Mesenchymal stem cell (in vitro differentiated cells and primary cell): ENCODE measurements around the gene COL6A5.

Experiments used
- DNase-seq: peaks from one replicate; pipeline ENCODE4 v3.0.0-alpha.2; 2013
- H2AFZ ChIP-seq: one replicate; pipeline ENCODE4 v1.6.1; 2013; ENCODE audit warnings: low read depth, mild to moderate bottlenecking, control low read depth, inconsistent platforms, low read length, moderate library complexity
- H2AK5ac ChIP-seq: 2 replicates; pipeline ENCODE4 v1.6.1; 2013; ENCODE audit warnings: low read length, moderate library complexity, mild to moderate bottlenecking, inconsistent platforms; ENCODE audit not compliant: severe bottlenecking
- H2BK120ac ChIP-seq: one replicate; pipeline ENCODE4 v1.6.1; 2013; ENCODE audit warnings: low read depth, mild to moderate bottlenecking, inconsistent platforms, low read length, moderate library complexity
- H2BK12ac ChIP-seq, 2 experiments: one replicate each; pipeline ENCODE4 v1.6.1; 2013; ENCODE audit warnings: inconsistent platforms in 2 of 2, low read length in 2 of 2, mild to moderate bottlenecking in 2 of 2, moderate library complexity in 2 of 2, control low read depth in 1 of 2
- H2BK15ac ChIP-seq: one replicate; pipeline ENCODE4 v1.6.1; 2013; ENCODE audit warnings: mild to moderate bottlenecking, low read depth, inconsistent platforms; ENCODE audit not compliant: poor library complexity, severe bottlenecking
- H2BK5ac ChIP-seq: 2 replicates; pipeline ENCODE4 v1.6.1; 2013; ENCODE audit warnings: low read depth, mild to moderate bottlenecking, low read length, control low read depth, inconsistent platforms; ENCODE audit not compliant: poor library complexity, severe bottlenecking
- H3K14ac ChIP-seq, 2 experiments: one replicate each; pipeline ENCODE4 v1.6.1; 2013; ENCODE audit warnings: inconsistent platforms in 2 of 2, low read length in 2 of 2, control low read depth in 1 of 2, mild to moderate bottlenecking in 1 of 2, moderate library complexity in 1 of 2
- H3K18ac ChIP-seq, 2 experiments: one replicate each; pipeline ENCODE4 v1.6.1; 2013; ENCODE audit warnings: inconsistent platforms in 2 of 2, low read length in 2 of 2, control low read depth in 1 of 2, low read depth in 1 of 2, mild to moderate bottlenecking in 1 of 2
- H3K23ac ChIP-seq, 2 experiments: one replicate each; pipeline ENCODE4 v1.6.1; 2013; ENCODE audit warnings: inconsistent platforms in 2 of 2, low read length in 2 of 2, mild to moderate bottlenecking in 2 of 2, moderate library complexity in 2 of 2, control low read depth in 1 of 2
- H3K27ac ChIP-seq: 2 replicates; pipeline ENCODE4 v1.5.1; 2013; ENCODE audit warnings: mild to moderate bottlenecking, moderate library complexity, low read length, control low read depth, inconsistent platforms; ENCODE audit not compliant: poor library complexity, severe bottlenecking
- H3K27me3 ChIP-seq, 2 experiments: 2 replicates each; pipeline versions ENCODE4 v1.6.1 to v1.7.0; 2013; ENCODE audit warnings: low read length in 2 of 2, mild to moderate bottlenecking in 2 of 2, moderate library complexity in 2 of 2, control low read depth in 1 of 2, inconsistent platforms in 1 of 2; ENCODE audit not compliant: control insufficient read depth in 1 of 2, insufficient read depth in 1 of 2
- H3K36me3 ChIP-seq, 2 experiments: 2 replicates each; pipeline versions ENCODE4 v1.6.1 to v1.7.0; 2013; ENCODE audit warnings: low read length in 2 of 2, control low read depth in 1 of 2, inconsistent platforms in 1 of 2, low read depth in 1 of 2, mild to moderate bottlenecking in 1 of 2; ENCODE audit not compliant: insufficient read depth in 2 of 2, control insufficient read depth in 1 of 2
- H3K4ac ChIP-seq, 2 experiments: one replicate each; pipeline ENCODE4 v1.6.1; 2013; ENCODE audit warnings: inconsistent platforms in 2 of 2, low read length in 2 of 2, mild to moderate bottlenecking in 2 of 2, moderate library complexity in 2 of 2, control low read depth in 1 of 2, low read depth in 1 of 2
- H3K4me1 ChIP-seq: 2 replicates; pipeline ENCODE4 v1.6.1; 2013; ENCODE audit warnings: low read depth, low read length, control low read depth; ENCODE audit not compliant: control insufficient read depth, insufficient read depth
- H3K4me2 ChIP-seq: 2 replicates; pipeline ENCODE4 v1.6.1; 2013; ENCODE audit warnings: low read length, mild to moderate bottlenecking, inconsistent platforms; ENCODE audit not compliant: poor library complexity, severe bottlenecking
- H3K4me3 ChIP-seq, 2 experiments: 2 replicates each; pipeline versions ENCODE4 v1.5.1 to v1.7.0; 2013; ENCODE audit warnings: low read length in 2 of 2, mild to moderate bottlenecking in 2 of 2, control low read depth in 1 of 2, low read depth in 1 of 2; ENCODE audit not compliant: insufficient read depth in 1 of 2
- H3K79me1 ChIP-seq: replicated peaks from 2 replicates; pipeline ENCODE4 v1.6.1; 2013; ENCODE audit warnings: mild to moderate bottlenecking, control low read depth, low read length, inconsistent platforms; ENCODE audit not compliant: poor library complexity, severe bottlenecking
- H3K9ac ChIP-seq: 2 replicates; pipeline ENCODE4 v1.7.0; 2013; ENCODE audit warnings: mild to moderate bottlenecking, low read length, moderate library complexity
- H3K9me3 ChIP-seq: 2 replicates; pipeline ENCODE4 v1.7.0; 2013; ENCODE audit warnings: mild to moderate bottlenecking, low read length; ENCODE audit not compliant: control insufficient read depth
- H4K8ac ChIP-seq: one replicate; pipeline ENCODE4 v1.6.1; 2013; ENCODE audit warnings: inconsistent platforms, mild to moderate bottlenecking, low read length, moderate library complexity
- H4K91ac ChIP-seq: one replicate; pipeline ENCODE4 v1.6.1; 2013; ENCODE audit warnings: mild to moderate bottlenecking, low read length, inconsistent platforms
- WGBS: methylation state at CpG from one replicate; pipeline ENCODE4 v1.1.7; 2013; ENCODE audit warnings: mixed read lengths; 5-methylcytosine and 5-hydroxymethylcytosine counted together

COL6A5 gene

GRCh38 chr3:130412991-130413560, 67.6 kb downstream of the COL6A5 start:
- no peaks in the 10 kb centered on the region for H3K4me1 ChIP-seq
- H3K4me3 ChIP-seq: no peak overlapping the region
- H3K18ac ChIP-seq: no peak overlapping the region
- H4K91ac ChIP-seq: no peak overlapping the region
- peaks cover 12% of the 10 kb centered on the region for H3K9me3 ChIP-seq
- H2BK120ac ChIP-seq: no peak overlapping the region
- H4K8ac ChIP-seq: no peak overlapping the region
- peaks cover 0 to 28% of the 10 kb centered on the region in 2 experiments for H3K27me3 ChIP-seq
- no peak overlapping the region for H3K9ac ChIP-seq
- 0% methylated on average over 1 of the region's 1 CpG for WGBS
- H3K4me2 ChIP-seq: no peak overlapping the region
- H3K27ac ChIP-seq: no peak overlapping the region
- H3K36me3 ChIP-seq: no peaks in the 10 kb centered on the region
- H3K14ac ChIP-seq: no peak overlapping the region
- H3K79me1 ChIP-seq: no peaks in the 10 kb centered on the region
- H3K23ac ChIP-seq: no peak overlapping the region
- H2BK12ac ChIP-seq: no peak overlapping the region
- no peak overlapping the region for H2BK15ac ChIP-seq
- no peak overlapping the region for H2AK5ac ChIP-seq
- no peak overlapping the region for H2BK5ac ChIP-seq
- H2AFZ ChIP-seq: no peak overlapping the region
- DNase-seq: no peak
- no peak overlapping the region for H3K4ac ChIP-seq

DNA sequence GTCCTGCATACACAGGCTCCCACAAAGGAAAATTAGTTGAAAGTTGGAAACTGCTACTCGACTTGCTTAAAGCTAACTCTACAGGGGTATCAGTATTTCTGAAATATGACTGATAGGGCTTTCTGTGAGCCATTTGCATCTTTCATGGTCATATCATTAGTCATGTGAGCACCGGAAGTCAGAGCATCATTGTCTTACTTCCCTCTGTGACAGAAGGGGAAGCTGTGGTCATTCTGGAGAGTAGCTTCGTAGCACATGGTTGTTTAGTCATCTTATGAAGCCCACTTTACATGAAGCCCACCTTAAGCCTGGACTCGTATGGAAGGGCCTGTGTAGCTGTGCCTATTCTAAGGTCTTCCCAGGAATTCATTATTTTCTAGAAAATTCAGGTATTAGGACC, 69.0 kb downstream of the COL6A5 start:
- H3K4me3 ChIP-seq: no peak overlapping the region
- no peak overlapping the region for H4K91ac ChIP-seq
- peaks cover 0 to 37% of the 10 kb centered on the region in 2 experiments for H3K27me3 ChIP-seq
- no peak overlapping the region for H2BK15ac ChIP-seq
- no peak overlapping the region for H2AK5ac ChIP-seq
- 88% methylated on average over 4 of the region's 4 CpGs for WGBS
- no peak overlapping the region for H3K9ac ChIP-seq
- H3K4me1 ChIP-seq: no peaks in the 10 kb centered on the region
- H3K14ac ChIP-seq: no peak overlapping the region
- no peak overlapping the region for H3K27ac ChIP-seq
- H2BK120ac ChIP-seq: no peak overlapping the region
- H3K4ac ChIP-seq: no peak overlapping the region
- DNase-seq: no peak
- no peak overlapping the region for H3K4me2 ChIP-seq
- H3K9me3 ChIP-seq: peaks cover 3% of the 10 kb centered on the region
- no peak overlapping the region for H2BK5ac ChIP-seq
- H4K8ac ChIP-seq: no peak overlapping the region
- no peaks in the 10 kb centered on the region for H3K36me3 ChIP-seq
- no peaks in the 10 kb centered on the region for H3K79me1 ChIP-seq
- H3K23ac ChIP-seq: no peak overlapping the region
- no peak overlapping the region for H3K18ac ChIP-seq
- no peak overlapping the region for H2AFZ ChIP-seq
- no peak overlapping the region for H2BK12ac ChIP-seq

GRCh38 chr3:130420466-130420865, 75.0 kb downstream of the COL6A5 start:
- no peak overlapping the region for H2BK15ac ChIP-seq
- no peaks in the 10 kb centered on the region for H3K79me1 ChIP-seq
- no peak overlapping the region for H2BK12ac ChIP-seq
- no peak for DNase-seq
- no peak overlapping the region for H3K23ac ChIP-seq
- no peak overlapping the region for H3K4me3 ChIP-seq
- no peak overlapping the region for H2AFZ ChIP-seq
- no peak overlapping the region for H3K4ac ChIP-seq
- no peak overlapping the region for H3K18ac ChIP-seq
- H3K4me2 ChIP-seq: no peak overlapping the region
- peaks cover 3% of the 10 kb centered on the region for H3K9me3 ChIP-seq
- H3K9ac ChIP-seq: no peak overlapping the region
- H2BK120ac ChIP-seq: no peak overlapping the region
- H3K36me3 ChIP-seq: no peaks in the 10 kb centered on the region
- no peak overlapping the region for H2AK5ac ChIP-seq
- peaks cover 0 to 25% of the 10 kb centered on the region in 2 experiments for H3K27me3 ChIP-seq
- no peaks in the 10 kb centered on the region for H3K4me1 ChIP-seq
- no peak overlapping the region for H2BK5ac ChIP-seq
- no peak overlapping the region for H4K91ac ChIP-seq
- no peak overlapping the region for H4K8ac ChIP-seq
- H3K27ac ChIP-seq: no peak overlapping the region
- no peak overlapping the region for H3K14ac ChIP-seq
- WGBS: no CpG with 5 or more reads among the region's 2 CpGs

- Histone ChIP-seq H3K4ac (no peak overlapping the region), H3K79me1 (no peaks in the 10 kb centered on the region), H3K9ac (no peak overlapping the region), H2AK5ac (no peak overlapping the region), H3K9me3 (peaks cover 3% of the 10 kb centered on the region), H3K4me2 (no peak overlapping the region), H3K36me3 (no peaks in the 10 kb centered on the region), H4K8ac (no peak overlapping the region), H3K14ac (no peak overlapping the region), H3K4me1 (no peaks in the 10 kb centered on the region), H3K27me3 (peaks cover 0 to 24% of the 10 kb centered on the region in 2 experiments), H2BK12ac (no peak overlapping the region), H2BK5ac (no peak overlapping the region), H3K27ac (no peak overlapping the region), H2AFZ (no peak overlapping the region), H3K4me3 (no peak overlapping the region), H2BK15ac (no peak overlapping the region), H2BK120ac (no peak overlapping the region), H4K91ac (no peak overlapping the region), H3K18ac (no peak overlapping the region), H3K23ac (no peak overlapping the region)
- no peak for DNase-seq
- WGBS: 96% methylated on average over 3 of the region's 4 CpGs
Observed at GRCh38 chr3:130423064-130423463, 77.6 kb downstream of the COL6A5 start.
